GM19099 (cell line): ENCODE measurements around the gene CYGB.

Source experiments
- POLR2A ChIP-seq: IDR thresholded peaks from 3 replicates; pipeline ENCODE4 v1.6.1; 2011; ENCODE audit warnings: low read depth; ENCODE audit not compliant: insufficient read length; ENCODE audit errors: extremely low read depth

The CYGB gene

DNA sequence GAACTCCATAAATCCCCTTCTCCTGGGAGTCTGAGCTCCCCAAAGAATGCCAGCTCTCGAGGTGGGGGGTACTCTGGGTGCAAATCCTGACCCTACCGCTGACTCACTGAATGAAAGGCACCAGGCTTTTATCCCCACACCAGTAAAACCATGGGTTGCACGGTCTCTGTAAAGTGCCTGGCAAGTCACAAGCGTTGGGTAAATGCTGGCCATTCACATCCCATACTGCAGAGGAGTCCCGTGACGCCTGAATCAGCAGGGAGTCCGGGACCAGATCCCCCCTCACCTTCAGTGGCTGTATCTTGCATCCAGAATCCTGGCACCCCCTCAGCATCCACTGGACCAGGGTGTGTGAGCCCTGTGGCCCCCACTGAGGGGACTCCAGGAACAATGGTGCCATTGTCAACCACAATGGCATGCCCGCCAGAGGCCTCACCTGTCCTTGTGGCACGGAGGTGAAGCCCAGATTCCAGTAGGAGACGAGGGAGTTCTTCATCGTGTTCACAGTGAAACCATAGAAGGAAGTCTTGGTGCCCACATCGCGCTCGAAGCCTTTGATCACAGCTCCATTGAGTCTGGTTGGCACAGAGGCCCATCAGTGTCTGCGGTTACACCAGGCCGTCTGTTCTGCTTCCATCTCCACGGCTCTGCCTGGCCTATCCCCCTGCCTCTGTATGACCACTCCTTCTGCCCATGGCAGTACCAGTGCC is 34.8 kb upstream of the CYGB start:
- TF ChIP-seq POLR2A: no peak

DNA sequence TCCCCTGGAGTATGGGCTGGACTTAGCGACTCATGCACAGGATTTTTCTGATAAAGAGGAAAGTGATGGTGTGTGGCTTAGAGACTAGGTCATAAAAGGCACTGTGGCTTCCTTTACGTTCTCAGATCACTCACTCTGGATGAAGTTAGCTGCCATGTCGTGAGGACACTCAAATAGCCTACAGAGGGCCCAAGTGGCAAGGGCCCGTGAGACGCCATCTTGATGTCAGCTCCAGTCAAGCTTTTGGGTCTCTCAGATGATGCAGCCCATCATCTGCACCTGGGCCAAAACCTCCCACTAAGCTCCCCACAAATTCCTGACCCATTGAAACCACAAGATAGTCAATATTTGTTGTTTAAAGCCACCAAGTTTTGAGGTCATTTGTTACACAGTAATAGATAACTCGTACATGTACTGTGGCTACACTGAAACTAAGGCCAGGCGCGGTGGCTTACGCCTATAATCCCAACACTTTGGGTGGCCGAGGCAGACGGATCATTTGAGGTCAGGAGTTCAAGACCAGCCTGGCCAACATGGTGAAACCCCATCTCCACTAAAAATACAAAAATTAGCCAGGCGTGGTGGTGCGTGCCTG is 33.5 kb upstream of the CYGB start:
- TF ChIP-seq POLR2A: no peak

DNA sequence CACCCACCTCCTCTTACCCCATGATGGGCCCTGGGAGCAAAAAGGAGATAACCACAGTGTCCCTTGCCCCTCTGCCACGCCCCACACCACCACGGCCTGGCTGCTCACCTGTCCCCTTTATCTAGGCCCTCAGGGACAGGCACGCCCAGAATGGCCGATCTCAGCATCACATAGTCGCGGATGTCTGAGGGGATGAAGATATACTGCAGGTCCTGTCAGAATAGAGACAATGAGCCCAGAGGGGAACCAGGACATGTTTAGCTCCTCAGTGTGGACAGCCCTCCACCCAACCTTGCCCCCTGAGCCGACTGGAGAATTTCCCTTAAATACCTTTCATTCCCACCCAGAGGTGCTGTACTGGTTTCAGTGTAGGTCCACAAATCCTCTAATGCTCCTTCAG is 32.9 kb upstream of the CYGB start:
- TF ChIP-seq POLR2A: no peak

DNA sequence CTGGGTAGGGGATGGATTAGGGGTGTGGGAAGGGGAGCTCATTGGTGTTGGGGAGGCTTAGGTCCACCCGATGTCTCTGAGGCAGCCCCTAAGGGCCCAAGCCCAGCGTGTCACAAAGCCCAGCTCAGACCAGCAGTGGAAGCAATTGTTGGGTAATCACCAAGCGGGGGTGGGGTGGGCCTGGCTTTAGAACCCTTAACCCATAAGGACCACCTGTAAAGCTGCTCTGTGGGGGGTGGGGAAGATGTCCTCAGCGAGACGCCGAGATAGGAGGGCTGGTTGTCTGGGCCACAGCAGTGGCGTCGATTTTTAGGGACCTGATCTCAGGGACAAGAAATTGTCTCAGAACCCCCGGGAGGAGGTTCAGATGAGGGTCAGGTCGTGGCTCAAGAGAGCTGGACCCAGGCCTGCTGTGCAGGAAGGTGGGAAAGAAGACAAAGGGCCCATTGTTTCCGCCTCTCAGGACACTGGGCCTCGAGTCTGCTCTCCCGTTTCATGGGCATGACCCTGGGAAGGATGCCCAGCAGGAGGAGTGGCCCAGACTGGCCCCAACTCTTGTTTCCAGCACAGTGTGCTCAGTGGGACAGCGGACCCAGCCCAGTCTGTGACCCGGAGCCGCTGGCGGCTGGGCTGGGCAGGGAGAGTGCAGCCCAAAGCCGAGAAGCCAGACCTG is 32.2 kb upstream of the CYGB start:
- no peak for TF ChIP-seq POLR2A

DNA sequence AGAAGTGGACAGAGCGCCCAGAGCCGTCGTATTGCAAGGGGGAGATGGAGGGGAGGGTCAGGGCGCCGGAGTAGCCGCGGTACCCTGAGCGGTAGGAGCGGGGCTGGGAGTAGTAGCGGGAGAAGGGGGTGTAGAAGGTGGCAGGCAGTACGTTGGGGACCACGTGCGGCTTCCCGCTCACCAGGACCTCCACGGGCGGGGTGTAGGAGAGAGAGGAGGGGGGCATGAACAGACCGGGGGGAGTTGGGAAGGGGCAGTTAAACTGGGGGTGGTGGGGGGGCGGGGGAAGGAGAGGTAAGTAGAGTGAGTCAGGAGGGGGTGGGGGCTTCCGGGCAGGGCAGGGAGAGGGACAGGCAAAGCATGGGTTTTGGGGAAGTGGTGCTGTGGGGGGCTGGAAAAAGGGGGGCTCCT is 31.3 kb upstream of the CYGB start:
- no peak for TF ChIP-seq POLR2A

DNA sequence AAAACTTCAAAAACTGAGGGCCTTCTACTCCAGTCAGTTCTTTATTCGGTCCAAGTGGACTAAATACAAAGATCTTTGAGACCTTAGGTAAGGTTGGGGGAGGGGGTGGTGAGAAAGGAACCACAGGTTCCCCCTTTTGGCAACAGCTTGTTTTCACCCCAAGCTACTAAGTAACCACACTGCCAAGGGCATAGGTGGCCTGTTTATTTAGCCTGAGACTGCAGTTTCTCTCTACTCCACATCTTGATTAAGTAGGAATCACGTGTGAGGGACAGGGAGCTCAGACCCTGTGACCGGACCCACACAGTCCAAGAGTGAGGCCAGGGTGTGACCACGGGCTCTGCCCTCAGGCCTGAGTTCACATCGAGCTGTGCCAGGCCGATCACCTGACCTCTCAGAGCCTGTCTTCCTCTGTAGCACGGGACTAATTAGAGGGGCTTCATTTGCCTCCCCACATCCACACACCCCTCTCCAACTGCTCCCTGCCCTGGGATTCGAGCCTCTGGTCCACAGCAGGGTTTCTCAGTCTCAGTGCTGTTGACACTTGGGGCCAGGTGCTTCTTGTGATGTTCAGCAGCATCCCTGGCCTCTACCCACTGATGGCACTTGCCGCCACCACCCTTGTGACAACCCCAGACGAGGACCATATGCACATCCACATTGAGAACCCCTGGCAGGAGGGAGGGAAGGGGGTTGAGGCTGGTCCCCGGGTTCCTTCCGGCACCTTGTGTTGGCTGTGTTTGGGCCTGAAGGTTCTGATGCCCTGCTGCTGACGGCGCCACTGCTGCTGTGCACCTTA is 30.3 kb upstream of the CYGB start:
- TF ChIP-seq POLR2A: no peak

DNA sequence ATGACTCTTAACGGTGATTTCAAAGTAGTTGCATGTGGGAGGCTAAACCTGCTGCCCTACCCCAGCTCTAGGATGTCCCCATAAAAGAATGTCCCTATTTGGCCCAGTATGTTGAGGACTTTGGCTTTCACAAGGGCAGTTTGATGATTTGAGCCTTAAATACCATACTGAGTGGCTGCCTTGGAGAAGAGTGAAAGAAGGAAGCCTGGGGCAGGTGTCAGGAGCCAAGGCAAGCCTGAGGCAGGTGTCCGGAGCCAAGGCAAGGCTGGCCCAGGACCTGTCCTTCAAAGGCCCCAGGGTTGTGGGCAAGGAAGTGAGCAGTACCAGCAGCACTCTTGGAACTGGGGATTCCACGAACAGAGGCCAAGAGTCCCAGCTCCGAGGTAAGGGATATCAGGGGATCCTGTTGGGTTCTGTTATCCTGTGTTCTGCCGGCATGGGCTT is 29.5 kb upstream of the CYGB start:
- no peak for TF ChIP-seq POLR2A

DNA sequence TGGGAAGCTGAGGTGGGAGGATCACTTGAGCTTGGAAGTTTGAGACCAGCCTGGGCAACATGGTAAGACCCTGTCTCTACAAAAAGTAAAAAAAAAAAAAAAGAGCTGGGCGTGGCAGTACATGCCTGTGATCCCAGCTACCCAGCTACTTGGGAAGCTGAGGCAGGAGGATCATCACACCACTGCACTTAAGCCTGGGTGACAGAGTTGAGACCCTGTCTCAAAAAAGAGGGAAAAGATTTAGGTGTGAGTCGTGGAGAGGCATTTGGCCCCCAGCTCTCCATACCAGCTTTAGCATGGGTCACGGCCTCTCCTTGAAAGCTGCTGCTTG is 29.1 kb upstream of the CYGB start:
- TF ChIP-seq POLR2A: no peak

DNA sequence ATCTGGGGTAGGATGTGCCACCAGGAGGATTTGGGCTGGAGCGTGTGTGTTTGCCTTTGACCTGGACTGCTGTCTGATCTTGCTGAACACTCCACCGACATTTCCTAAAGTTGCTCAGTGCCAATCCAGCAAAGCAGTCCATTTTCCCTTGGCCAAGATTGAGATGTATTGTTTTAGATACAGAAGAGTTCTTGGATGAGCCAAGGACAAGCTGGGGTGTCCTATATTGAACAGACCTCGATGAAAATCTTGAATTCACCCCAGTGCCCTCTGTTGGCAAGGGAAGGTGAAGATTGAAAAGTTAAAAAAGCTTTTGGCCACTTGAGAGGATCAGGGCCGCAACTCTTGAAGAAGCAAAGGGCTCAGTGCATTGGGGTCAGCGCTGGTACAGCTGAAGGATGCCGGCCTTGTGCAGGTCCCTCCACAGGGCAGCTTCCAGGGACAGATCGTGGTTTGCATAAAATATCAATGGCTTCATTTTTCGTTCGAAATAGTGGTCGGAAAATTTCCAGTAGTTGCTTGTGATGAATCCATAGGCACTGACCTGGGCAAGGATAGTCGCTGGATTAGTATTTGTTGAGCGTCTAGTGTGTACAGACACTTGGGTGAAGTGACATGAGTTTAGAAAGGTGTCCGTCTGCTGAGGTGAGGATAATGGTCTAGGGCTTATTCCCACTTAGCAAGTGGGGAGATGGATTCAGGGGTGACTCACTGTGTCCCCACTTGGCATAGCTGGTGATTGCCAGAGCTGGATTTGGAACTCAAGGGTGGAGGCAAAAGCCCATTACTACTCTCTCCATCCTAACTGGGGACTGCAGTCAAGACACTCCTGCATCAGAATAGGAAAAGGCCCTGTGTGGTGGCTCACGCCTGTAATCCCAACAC is 28.5 kb upstream of the CYGB start:
- no peak for TF ChIP-seq POLR2A

DNA sequence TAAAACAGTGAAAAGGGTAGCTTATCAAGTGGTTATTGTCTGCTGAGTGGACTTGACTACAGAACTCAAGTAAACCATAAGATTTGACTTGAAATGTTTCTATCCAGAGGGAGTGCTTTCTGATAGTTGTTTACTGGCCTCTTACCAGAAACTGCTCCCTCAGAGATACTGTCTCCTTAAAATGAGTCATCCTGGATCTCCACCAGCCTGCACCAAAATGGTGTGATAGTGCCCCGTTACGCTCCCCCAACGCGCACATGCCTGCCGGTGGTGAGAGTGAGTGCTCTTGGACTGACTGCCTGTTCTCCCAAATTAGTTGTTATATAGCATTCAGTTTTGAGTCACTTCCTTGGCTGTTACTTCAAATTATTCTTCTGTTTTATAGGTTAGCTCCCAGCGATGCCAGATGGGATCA is 25.2 kb upstream of the CYGB start:
- TF ChIP-seq POLR2A: no peak

DNA sequence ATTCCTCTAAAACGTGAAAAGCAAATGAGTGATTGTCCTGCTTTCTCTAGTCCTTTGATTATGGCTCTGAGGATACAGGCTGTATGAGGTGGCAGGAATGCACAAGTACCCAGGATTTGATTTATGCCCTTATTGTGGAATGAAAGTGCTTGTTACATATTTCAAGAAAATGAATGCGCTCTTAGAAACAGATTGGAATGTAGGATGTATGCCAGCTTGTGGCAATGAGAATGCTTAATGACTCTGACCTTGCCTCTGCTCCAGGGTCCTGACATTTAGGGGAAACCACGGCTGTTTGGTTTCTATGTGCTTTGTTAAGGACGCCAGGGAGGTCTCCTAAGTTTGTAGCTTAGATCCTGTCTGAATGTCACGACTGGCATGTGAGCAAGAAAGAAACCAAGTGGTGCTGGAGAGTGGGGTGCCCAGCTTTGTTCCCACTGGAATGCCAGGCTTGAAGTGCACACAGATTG is 24.3 kb upstream of the CYGB start:
- TF ChIP-seq POLR2A: no peak

DNA sequence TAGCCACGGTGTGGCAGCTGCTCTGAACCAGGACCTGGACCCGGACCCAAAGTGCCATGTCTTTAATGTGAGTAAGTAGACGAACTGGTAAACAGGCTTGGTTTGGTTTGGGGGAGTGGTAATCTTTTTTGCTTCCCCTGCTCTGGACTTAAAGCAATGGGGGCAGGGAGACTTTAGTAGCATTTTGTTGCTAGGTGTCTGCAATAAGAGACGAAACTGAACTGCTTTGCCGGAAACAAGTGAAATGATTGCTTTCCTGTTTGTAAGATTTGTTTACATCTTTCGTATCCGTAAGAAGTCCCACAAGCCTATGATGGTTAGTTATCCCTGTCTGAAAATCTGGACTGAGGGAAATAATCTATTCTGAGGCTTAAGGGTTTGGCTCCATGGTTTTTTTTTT is 23.8 kb upstream of the CYGB start:
- no peak for TF ChIP-seq POLR2A

DNA sequence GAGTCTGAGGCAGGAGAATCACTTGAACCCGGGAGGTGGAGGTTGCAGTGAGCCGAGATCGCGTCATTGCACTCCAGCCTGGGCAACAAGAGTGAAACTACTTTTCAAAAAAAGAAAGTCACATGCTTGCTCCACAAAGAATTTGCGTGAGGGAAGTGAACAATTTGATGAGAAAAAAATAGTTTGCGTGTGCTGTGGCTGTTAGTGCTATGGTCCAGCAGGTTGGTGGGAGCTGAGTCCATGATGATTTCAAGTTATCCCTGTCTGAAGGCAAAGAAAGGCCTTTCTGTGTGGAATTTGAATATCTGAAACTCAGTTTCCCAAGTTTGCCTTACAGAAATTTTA is 23.3 kb upstream of the CYGB start:
- TF ChIP-seq POLR2A: no peak

DNA sequence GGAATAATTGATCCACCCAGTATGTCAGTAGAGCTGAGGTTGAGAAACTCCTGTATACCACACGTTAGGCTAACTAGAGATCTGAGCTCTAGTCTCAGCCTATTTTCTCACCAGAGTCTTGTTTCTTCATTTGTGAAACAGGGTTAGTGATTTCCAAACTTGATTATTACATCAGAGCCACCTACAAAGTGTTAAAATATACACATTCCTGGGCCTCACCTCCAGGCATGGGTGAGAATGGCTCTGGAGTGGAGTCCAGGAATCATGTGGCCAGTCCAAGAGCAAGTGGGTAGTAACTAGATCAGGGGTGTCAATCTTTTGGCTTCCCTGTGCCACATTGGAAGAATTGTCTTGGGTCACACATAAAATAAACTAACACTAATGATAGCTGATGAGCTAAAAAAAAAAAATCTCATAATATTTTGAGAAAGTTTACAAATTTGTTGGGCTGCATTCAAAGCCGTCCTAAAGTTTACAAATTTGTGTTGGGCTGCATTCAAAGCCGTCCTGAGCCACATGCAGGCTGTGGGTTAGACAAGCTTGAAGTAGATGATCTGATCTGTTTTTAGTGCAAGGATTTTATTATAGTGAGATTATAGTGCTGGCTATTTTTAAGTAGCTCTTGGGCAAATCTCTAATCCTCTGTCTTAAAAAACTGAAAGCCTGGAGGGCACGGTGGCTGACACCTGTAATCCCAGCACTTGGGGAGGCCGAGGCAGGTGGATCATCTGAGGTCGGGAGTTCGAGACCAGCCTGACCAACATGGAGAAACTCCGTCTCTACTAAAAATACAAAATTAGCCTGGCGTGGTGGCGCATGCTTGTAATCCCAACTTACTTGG is 22.7 kb upstream of the CYGB start:
- no peak for TF ChIP-seq POLR2A
